Body of pancreas (tissue), 4 donors: ENCODE data around the gene PLCXD1.

ENCODE experiments used
- POLR2A ChIP-seq, 3 donors: fragments of 450-650 bp; IDR thresholded peaks; one replicate each; pipeline ENCODE4 v1.6.1; 2016; ENCODE audit warnings: antibody characterized with exemption in 3 of 3, mild to moderate bottlenecking in 2 of 3
- TF ChIP-seq, protein P1 (sequence below), 7 experiments: fragments of 450-650 bp in 4 of 7; fragments of 200-600 bp in 3 of 7; sonication (generic) in 3 of 7; IDR thresholded peaks; one replicate each; pipeline ENCODE4 v1.5.1; 2016 to 2019; ENCODE audit warnings: antibody characterized with exemption in 7 of 7

- TF ChIP-seq, protein P1, sequence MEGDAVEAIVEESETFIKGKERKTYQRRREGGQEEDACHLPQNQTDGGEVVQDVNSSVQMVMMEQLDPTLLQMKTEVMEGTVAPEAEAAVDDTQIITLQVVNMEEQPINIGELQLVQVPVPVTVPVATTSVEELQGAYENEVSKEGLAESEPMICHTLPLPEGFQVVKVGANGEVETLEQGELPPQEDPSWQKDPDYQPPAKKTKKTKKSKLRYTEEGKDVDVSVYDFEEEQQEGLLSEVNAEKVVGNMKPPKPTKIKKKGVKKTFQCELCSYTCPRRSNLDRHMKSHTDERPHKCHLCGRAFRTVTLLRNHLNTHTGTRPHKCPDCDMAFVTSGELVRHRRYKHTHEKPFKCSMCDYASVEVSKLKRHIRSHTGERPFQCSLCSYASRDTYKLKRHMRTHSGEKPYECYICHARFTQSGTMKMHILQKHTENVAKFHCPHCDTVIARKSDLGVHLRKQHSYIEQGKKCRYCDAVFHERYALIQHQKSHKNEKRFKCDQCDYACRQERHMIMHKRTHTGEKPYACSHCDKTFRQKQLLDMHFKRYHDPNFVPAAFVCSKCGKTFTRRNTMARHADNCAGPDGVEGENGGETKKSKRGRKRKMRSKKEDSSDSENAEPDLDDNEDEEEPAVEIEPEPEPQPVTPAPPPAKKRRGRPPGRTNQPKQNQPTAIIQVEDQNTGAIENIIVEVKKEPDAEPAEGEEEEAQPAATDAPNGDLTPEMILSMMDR (IDR thresholded peaks at IDR 0.05), result no peak
- no peak for TF ChIP-seq POLR2A (IDR thresholded peaks at IDR 0.05)
These were observed 15.7 kb upstream of the PLCXD1 start for GRCh38 chrX:265502-265901.
